GM18868 (cell line): Measurements from ENCODE around the gene TMCO4.

Experiments used
- ATAC-seq: cut with Tn5 transposase; IDR thresholded peaks from one replicate; pipeline ENCODE4 v1.9.1; 2021; ENCODE audit warnings: mild to moderate bottlenecking, moderate library complexity; ENCODE audit not compliant: unreplicated experiment

Gene TMCO4

DNA sequence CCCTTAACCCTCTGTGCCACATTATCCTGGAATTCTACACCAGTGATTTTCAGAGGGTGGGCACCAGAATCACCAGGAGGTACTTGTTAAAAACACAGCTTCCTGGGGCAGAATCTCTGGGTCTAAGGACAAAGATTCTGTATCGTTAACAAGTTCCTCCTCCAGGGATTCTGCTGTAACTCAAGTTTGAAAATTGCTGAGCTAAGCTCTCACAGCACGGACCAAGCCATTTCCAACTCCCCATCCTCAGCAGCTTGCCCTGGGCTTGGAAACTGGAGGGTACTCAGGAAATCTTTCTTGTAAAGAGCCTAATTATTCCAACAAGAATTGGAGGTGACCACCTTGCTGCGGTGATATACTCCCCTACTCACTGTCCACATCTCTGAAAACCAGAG is 48.8 kb downstream of the TMCO4 start:
- no peak for ATAC-seq

DNA sequence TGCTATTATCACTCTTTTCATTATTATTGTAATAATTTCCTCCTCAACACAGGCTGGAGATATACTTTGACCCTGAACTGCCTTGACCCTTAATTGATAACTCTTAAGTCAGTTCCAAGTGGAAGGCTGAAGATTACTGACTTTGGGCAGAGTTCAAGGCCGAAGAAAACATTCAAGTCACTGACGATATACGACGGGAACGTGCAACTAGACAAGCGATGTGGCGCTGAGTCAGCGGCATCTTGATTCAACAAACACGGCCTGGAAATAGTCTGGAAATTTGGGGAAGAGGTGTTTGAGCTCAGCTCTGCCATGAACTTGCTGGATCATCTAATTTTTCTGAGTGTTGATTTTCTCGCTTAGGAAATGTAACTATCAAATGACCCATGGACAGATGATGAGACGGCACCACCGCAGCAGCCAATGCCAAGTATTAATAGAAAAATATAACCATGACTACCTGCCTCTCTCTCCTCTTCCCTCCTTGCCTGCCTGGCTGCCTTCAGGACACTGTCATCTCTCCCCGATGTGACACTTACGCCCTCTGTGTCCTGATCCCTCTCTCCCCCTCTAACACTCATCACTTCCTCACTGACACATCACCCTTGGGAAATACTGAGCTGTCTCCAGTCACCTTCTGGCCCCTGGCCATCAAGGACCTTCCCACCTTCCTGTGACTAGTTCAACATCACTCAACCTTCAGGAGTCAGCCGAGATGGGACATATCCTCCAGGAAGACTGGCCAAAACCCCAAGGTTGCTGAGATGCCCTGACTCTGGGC is 49.4 kb downstream of the TMCO4 start:
- no peak for ATAC-seq

DNA sequence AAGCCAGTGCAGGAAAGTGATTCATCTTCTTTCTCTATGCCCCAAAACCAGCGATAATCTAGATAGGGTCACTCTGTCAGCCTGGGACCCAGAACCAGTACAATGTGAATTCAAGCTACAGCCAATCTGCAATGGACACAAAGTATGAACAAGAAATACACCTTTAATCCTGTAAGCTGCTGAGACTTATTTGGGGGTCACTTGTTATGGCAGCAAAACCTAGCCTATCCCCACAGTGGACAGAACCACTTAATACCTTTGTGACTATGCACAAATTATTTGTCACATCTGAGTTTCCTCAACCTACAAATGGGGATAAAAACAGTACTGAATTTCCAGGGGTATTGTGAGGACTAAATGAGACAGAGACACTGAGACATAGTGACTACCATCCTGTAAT is 50.0 kb downstream of the TMCO4 start:
- ATAC-seq: no peak

- no peak for ATAC-seq
Observed at GRCh38 chr1:19747761-19748160, 52.0 kb downstream of the TMCO4 start.

DNA sequence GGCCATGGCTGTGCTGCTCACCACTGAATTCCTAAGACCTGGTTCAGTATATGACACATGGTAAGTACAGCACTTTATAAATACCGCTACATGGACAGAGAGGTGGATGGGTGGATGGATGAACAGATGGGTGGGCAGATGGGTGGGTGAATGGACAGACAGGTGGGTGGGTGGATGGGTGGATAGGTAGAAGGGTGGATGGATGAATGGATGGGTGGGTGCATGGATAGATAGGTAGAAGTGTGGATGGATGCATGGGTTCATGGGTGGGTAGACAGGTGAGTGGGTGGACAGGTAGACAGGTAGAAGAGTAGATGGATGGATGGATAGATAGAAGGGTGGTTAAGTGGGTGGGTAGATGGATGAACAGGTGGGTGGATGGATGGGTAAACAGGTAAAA is 54.8 kb downstream of the TMCO4 start:
- no peak for ATAC-seq

- ATAC-seq: no peak
Observed at GRCh38 chr1:19744335-19744743, 55.4 kb downstream of the TMCO4 start.

GRCh38 chr1:19743793-19744192 is 55.9 kb downstream of the TMCO4 start:
- ATAC-seq: no peak

- ATAC-seq: no peak
Observed at GRCh38 chr1:19743180-19743579, 56.5 kb downstream of the TMCO4 start.

- ATAC-seq: no peak
Observed at GRCh38 chr1:19739628-19740027, 60.1 kb downstream of the TMCO4 start.

GRCh38 chr1:19738669-19739068 is 61.0 kb downstream of the TMCO4 start:
- ATAC-seq: no peak

DNA sequence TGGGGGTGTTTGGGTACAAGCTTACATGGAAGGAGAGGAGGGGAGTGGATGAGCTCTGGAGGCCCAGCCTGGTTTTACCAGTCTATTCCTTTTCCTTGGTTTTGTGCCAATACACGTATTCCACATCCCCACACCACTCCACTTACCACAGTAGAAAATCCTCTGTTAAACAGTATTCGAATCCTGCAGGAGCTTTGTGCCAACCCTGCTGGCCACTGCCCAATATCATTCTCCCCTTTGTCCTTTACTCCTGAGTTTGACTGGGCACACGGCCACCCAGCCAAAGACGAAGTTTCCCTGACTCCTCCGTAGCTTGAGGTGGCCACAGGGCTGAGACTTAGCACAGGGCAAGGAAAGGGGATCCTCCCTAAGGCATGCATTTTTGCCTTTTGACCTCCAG is 61.6 kb downstream of the TMCO4 start:
- ATAC-seq: no peak

- ATAC-seq: no peak
Observed at GRCh38 chr1:19737104-19737825, 62.5 kb downstream of the TMCO4 start.

GRCh38 chr1:19735440-19736127 is 64.1 kb downstream of the TMCO4 start:
- no peak for ATAC-seq

GRCh38 chr1:19734472-19734999 is 65.2 kb downstream of the TMCO4 start:
- no peak for ATAC-seq

- ATAC-seq: no peak
Observed at GRCh38 chr1:19734056-19734455, 65.7 kb downstream of the TMCO4 start.

- no peak for ATAC-seq
Observed at GRCh38 chr1:19733615-19734014, 66.1 kb downstream of the TMCO4 start.

GRCh38 chr1:19731311-19731821 is 68.3 kb downstream of the TMCO4 start:
- ATAC-seq: no peak

- ATAC-seq: no peak
Observed at GRCh38 chr1:19730793-19731192, 68.9 kb downstream of the TMCO4 start.

DNA sequence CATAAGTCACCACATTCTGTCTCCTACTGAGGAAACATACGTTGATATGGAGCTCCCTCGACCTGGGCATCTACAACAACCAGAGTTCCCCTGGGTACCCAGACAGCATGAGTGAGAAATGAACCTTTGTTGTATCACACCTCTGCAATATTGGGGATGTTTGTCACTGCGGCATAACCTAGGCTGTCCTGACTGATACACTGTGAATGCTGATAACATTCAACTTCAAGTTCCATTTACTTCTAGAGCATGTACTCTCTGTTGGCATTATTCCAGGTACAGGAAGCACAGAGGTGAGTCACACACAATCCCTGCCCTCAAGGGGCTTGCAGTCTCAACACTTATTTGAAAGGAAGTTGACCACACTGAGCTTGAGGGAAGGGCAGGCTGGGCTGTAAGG is 69.5 kb downstream of the TMCO4 start:
- ATAC-seq: no peak

DNA sequence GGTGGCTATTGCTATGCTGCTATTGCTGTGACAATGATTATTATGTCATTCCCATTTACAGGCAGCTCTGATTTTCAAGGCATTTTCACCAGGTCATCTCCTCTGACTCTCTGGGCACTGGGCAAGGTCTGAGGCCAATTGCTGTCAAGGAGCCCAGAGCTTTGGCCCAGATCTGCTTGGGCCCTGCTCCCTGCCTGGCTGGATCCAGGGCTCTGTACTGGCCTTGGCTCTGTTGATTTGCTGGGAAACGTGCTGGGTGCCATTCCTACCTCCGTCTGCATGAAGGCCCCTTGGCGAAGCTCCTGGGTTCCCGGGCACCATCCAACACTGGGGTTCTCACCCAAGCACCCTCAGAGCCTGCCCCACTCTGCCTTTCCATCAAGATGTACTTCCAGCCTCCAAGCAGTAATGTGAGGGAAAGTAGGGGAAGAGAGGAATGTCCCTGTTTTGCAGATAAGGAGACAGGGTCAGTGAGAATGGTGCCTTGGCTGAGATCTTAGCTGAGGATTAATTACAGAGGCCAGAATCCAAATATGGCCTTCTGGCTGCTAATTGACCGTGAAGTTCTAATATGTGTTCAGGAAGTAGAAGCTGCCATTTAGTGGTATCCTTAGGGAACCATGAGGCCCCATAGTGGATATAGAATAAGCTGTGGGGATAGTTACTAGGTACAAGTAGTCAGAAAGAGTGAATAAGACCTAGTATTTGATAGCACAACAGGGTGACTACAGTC is 71.1 kb downstream of the TMCO4 start:
- ATAC-seq: no peak

- no peak for ATAC-seq
Observed at GRCh38 chr1:19725606-19726005, 74.1 kb downstream of the TMCO4 start.
